HEK293 (cell line): ENCODE measurements around the gene GDAP1L1.

Experiments used
- ELK4 ChIP-seq: IDR thresholded peaks from 2 replicates; pipeline ENCODE4 v1.6.1; 2011; ENCODE audit warnings: mild to moderate bottlenecking, low read depth, low read length, borderline replicate concordance
- GLI4 ChIP-seq: fragments of 450-650 bp; formaldehyde crosslinking; IDR thresholded peaks from 2 replicates; pipeline ENCODE4 v1.5.1; 2016; ENCODE audit warnings: missing biosample characterization, missing genetic modification characterization
- IKZF3 ChIP-seq: fragments of 450-650 bp; IDR thresholded peaks from 2 replicates; pipeline ENCODE4 v1.5.0; 2018; ENCODE audit warnings: missing biosample characterization, mild to moderate bottlenecking, missing genetic modification characterization, moderate library complexity
- KLF1 ChIP-seq: fragments of 450-650 bp; formaldehyde crosslinking; IDR thresholded peaks from 2 replicates; pipeline ENCODE4 v1.5.1; 2016; ENCODE audit warnings: missing biosample characterization, missing genetic modification characterization
- KLF8 ChIP-seq: fragments of 450-650 bp; formaldehyde crosslinking; IDR thresholded peaks from 2 replicates; pipeline ENCODE4 v1.5.1; 2016; ENCODE audit warnings: missing biosample characterization, missing genetic modification characterization
- PATZ1 ChIP-seq: fragments of 450-650 bp; formaldehyde crosslinking; IDR thresholded peaks from 2 replicates; pipeline ENCODE4 v1.5.1; 2016; ENCODE audit warnings: missing biosample characterization, missing genetic modification characterization
- SALL2 ChIP-seq: fragments of 450-650 bp; formaldehyde crosslinking; IDR thresholded peaks from 2 replicates; pipeline ENCODE4 v1.5.0; 2017; ENCODE audit warnings: missing biosample characterization, mild to moderate bottlenecking, missing genetic modification characterization, borderline replicate concordance
- SP2 ChIP-seq: fragments of 450-650 bp; formaldehyde crosslinking; IDR thresholded peaks from 2 replicates; pipeline ENCODE4 v1.5.1; 2016; ENCODE audit warnings: missing biosample characterization, missing genetic modification characterization
- SP7 ChIP-seq: fragments of 450-650 bp; formaldehyde crosslinking; IDR thresholded peaks from 2 replicates; pipeline ENCODE4 v1.5.1; 2016; ENCODE audit warnings: missing biosample characterization, missing genetic modification characterization
- YY1 ChIP-seq: fragments of 450-650 bp; formaldehyde crosslinking; IDR thresholded peaks from 2 replicates; pipeline ENCODE4 v1.5.1; 2018; ENCODE audit warnings: missing biosample characterization, missing genetic modification characterization
- ZFHX2 ChIP-seq: fragments of 450-650 bp; formaldehyde crosslinking; conservative IDR thresholded peaks from 2 replicates; pipeline ENCODE4 v1.5.1; 2016; ENCODE audit warnings: missing biosample characterization, missing genetic modification characterization
- ZNF112 ChIP-seq: fragments of 450-650 bp; formaldehyde crosslinking; IDR thresholded peaks from 2 replicates; pipeline ENCODE4 v1.5.0; 2017; ENCODE audit warnings: missing biosample characterization, missing genetic modification characterization
- ZNF121 ChIP-seq: fragments of 450-650 bp; formaldehyde crosslinking; IDR thresholded peaks from 2 replicates; pipeline ENCODE4 v1.5.1; 2016; ENCODE audit warnings: missing biosample characterization, missing genetic modification characterization
- ZNF174 ChIP-seq: fragments of 450-650 bp; formaldehyde crosslinking; IDR thresholded peaks from 2 replicates; pipeline ENCODE4 v1.5.0; 2017; ENCODE audit warnings: missing biosample characterization, mild to moderate bottlenecking, missing genetic modification characterization
- ZNF280D ChIP-seq: fragments of 450-650 bp; formaldehyde crosslinking; IDR thresholded peaks from 2 replicates; pipeline ENCODE4 v1.5.1; 2016; ENCODE audit warnings: missing biosample characterization, missing genetic modification characterization
- ZNF311 ChIP-seq: fragments of 450-650 bp; formaldehyde crosslinking; IDR thresholded peaks from 2 replicates; pipeline ENCODE4 v1.5.1; 2017; ENCODE audit warnings: missing biosample characterization, missing genetic modification characterization, borderline replicate concordance
- ZNF362 ChIP-seq: fragments of 450-650 bp; formaldehyde crosslinking; IDR thresholded peaks from 2 replicates; pipeline ENCODE4 v1.5.1; 2016; ENCODE audit warnings: missing biosample characterization, missing genetic modification characterization
- ZNF37A ChIP-seq: fragments of 450-650 bp; IDR thresholded peaks from 2 replicates; pipeline ENCODE4 v1.5.1; 2018; ENCODE audit warnings: missing biosample characterization, missing genetic modification characterization
- ZNF394 ChIP-seq: fragments of 450-650 bp; formaldehyde crosslinking; IDR thresholded peaks from 2 replicates; pipeline ENCODE4 v1.5.1; 2016; ENCODE audit warnings: missing biosample characterization, missing genetic modification characterization, mild to moderate bottlenecking, moderate library complexity, borderline replicate concordance
- ZNF433 ChIP-seq: fragments of 450-650 bp; formaldehyde crosslinking; IDR thresholded peaks from 2 replicates; pipeline ENCODE4 v1.5.1; 2016; ENCODE audit warnings: missing biosample characterization, missing genetic modification characterization, low read depth
- ZNF510 ChIP-seq: fragments of 450-650 bp; formaldehyde crosslinking; IDR thresholded peaks from 2 replicates; pipeline ENCODE4 v1.5.1; 2018; ENCODE audit warnings: mild to moderate bottlenecking, missing genetic modification characterization, missing biosample characterization; ENCODE audit not compliant: insufficient replicate concordance
- ZNF518A ChIP-seq: fragments of 450-650 bp; formaldehyde crosslinking; conservative IDR thresholded peaks from 2 replicates; pipeline ENCODE4 v1.5.1; 2016; ENCODE audit warnings: low read depth, missing biosample characterization, missing genetic modification characterization
- ZNF555 ChIP-seq: fragments of 450-650 bp; formaldehyde crosslinking; conservative IDR thresholded peaks from 2 replicates; pipeline ENCODE4 v1.5.1; 2017; ENCODE audit warnings: missing biosample characterization, mild to moderate bottlenecking, missing genetic modification characterization, inconsistent platforms
- ZNF571 ChIP-seq: fragments of 450-650 bp; formaldehyde crosslinking; IDR thresholded peaks from 2 replicates; pipeline ENCODE4 v1.5.0; 2017; ENCODE audit warnings: missing biosample characterization, missing genetic modification characterization
- ZNF610 ChIP-seq: fragments of 450-650 bp; formaldehyde crosslinking; IDR thresholded peaks from 2 replicates; pipeline ENCODE4 v1.5.1; 2016; ENCODE audit warnings: missing biosample characterization, missing genetic modification characterization, borderline replicate concordance
- ZNF621 ChIP-seq: fragments of 450-650 bp; formaldehyde crosslinking; IDR thresholded peaks from 2 replicates; pipeline ENCODE4 v1.5.1; 2017; ENCODE audit warnings: missing biosample characterization, missing genetic modification characterization
- ZNF624 ChIP-seq: fragments of 450-650 bp; formaldehyde crosslinking; IDR thresholded peaks from 2 replicates; pipeline ENCODE4 v1.5.1; 2017; ENCODE audit warnings: missing biosample characterization, missing genetic modification characterization
- ZNF76 ChIP-seq: fragments of 450-650 bp; formaldehyde crosslinking; IDR thresholded peaks from 2 replicates; pipeline ENCODE4; 2016; ENCODE audit warnings: low read depth, missing biosample characterization, missing genetic modification characterization, borderline replicate concordance

GDAP1L1 gene

GRCh38 chr20:44204156-44204831, 42.8 kb upstream of the GDAP1L1 start (continued):
- TF ChIP-seq ZNF518A (tag by site-specific recombination) (no peak), IKZF3 (no peak), SP7 (tag by site-specific recombination) (peak; percentile 70), ZNF394 (tag by site-specific recombination) (peak; percentile 24; the same call in 1 of the 2 replicates), KLF8 (tag by site-specific recombination) (0 out of 2 replicates have a peak, but pooled peaks have one; percentile 42), ZNF37A (tag by site-specific recombination) (no peak), YY1 (no peak), ZNF433 (tag by site-specific recombination) (no peak), ZNF362 (tag by site-specific recombination) (no peak), ZNF555 (tag by site-specific recombination) (no peak), ZNF280D (tag by site-specific recombination) (no peak), GLI4 (tag by site-specific recombination) (no peak), ELK4 (no peak), ZNF174 (tag by site-specific recombination) (no peak), ZNF311 (tag by site-specific recombination) (no peak), KLF1 (tag by site-specific recombination) (no peak), ZNF621 (tag by site-specific recombination) (no peak), ZNF76 (tag by site-specific recombination) (no peak), ZNF571 (tag by site-specific recombination) (no peak), PATZ1 (tag by site-specific recombination) (no peak), ZNF610 (tag by site-specific recombination) (no peak), SP2 (tag by site-specific recombination) (no peak), ZNF112 (no peak), SALL2 (tag by site-specific recombination) (no peak), ZNF510 (tag by site-specific recombination) (no peak), ZNF121 (tag by site-specific recombination) (no peak), ZFHX2 (tag by site-specific recombination) (no peak), ZNF624 (no peak)
